ENCODE data around the gene CIART. TPM values are rescaled to one million over a fixed set of nuclear protein-coding genes. Genes with fewer than 3 reads are reported as not detected.

CIART gene
- total RNA-seq, 1 donor from 2014 or later: 9.2 TPM

DNA sequence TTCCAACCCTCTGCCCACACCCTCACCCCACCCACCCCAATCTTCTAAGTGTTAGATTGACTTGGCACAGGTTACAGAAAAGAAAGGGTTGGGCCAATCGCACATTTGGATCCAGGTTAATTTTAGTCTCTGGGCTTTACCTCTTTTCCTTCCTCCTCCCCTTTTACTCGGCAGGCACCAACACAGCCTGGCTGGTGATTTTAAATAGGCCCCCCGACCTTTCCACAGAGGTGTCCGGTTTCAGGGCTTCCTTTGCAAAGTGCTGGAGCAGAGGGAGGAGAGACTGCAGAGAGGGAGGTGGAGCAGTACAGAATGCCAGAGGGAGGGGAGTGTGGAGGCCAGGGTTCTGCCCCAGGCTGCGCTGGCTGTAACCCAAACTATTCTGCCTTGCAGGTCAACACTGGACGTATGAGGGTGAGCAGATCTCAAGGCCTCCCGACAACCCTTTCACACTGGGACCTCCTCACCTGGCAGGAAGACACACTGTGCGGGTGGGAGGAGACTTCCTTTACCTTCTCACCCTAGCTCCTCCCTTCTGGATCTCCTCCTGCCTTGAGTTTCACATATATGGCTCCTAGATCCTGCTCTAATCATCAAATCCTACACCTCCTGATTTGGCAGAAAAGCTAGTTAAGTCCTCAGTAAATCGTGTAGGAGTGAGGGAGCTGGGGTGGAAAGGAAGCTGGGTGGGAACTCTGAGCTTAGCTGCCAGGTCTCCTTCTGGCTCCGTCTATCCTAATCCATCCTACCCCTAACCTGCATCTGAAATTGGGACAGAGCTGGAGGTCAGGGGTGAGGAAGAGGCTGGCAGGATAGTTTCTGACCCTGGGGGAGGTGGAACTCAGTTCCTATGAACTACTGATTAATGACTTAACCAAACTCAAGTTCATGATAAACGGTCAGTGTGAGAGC lies 22.3 kb upstream of the CIART start:
- peak in 1 of 2 experiments; percentile 66 for DNase-seq (ENCODE audit: low spot score in 2 of 2, unreplicated experiment in 2 of 2)
- Mint-ChIP-seq H3K4me1 (peaks cover 54% of the 10 kb centered on the region), H3K36me3 (peaks cover 6% of the 10 kb centered on the region), H3K4me3 (peak overlapping the region; percentile 67), H3K27ac (peak overlapping the region; percentile 89), H3K27me3 (ENCODE audit: low read depth) (no peaks in the 10 kb centered on the region), H3K9me3 (no peaks in the 10 kb centered on the region)
- TF ChIP-seq, protein P1, sequence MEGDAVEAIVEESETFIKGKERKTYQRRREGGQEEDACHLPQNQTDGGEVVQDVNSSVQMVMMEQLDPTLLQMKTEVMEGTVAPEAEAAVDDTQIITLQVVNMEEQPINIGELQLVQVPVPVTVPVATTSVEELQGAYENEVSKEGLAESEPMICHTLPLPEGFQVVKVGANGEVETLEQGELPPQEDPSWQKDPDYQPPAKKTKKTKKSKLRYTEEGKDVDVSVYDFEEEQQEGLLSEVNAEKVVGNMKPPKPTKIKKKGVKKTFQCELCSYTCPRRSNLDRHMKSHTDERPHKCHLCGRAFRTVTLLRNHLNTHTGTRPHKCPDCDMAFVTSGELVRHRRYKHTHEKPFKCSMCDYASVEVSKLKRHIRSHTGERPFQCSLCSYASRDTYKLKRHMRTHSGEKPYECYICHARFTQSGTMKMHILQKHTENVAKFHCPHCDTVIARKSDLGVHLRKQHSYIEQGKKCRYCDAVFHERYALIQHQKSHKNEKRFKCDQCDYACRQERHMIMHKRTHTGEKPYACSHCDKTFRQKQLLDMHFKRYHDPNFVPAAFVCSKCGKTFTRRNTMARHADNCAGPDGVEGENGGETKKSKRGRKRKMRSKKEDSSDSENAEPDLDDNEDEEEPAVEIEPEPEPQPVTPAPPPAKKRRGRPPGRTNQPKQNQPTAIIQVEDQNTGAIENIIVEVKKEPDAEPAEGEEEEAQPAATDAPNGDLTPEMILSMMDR (IDR thresholded peaks at IDR 0.05; ENCODE audit: unreplicated experiment): no peak

GRCh38 chr1:150261367-150261766 lies 21.0 kb upstream of the CIART start:
- no peak overlapping the region for H3K27ac Mint-ChIP-seq
- DNase-seq (ENCODE audit: low spot score in 2 of 2, unreplicated experiment in 2 of 2): no peak
- H3K36me3 Mint-ChIP-seq: peaks cover 6% of the 10 kb centered on the region
- H3K27me3 Mint-ChIP-seq (ENCODE audit: low read depth): no peaks in the 10 kb centered on the region
- H3K4me1 Mint-ChIP-seq: peaks cover 43% of the 10 kb centered on the region
- H3K9me3 Mint-ChIP-seq: no peaks in the 10 kb centered on the region
- TF ChIP-seq, protein P1 (IDR thresholded peaks at IDR 0.05; ENCODE audit: unreplicated experiment): no peak
- H3K4me3 Mint-ChIP-seq: no peak overlapping the region

DNA sequence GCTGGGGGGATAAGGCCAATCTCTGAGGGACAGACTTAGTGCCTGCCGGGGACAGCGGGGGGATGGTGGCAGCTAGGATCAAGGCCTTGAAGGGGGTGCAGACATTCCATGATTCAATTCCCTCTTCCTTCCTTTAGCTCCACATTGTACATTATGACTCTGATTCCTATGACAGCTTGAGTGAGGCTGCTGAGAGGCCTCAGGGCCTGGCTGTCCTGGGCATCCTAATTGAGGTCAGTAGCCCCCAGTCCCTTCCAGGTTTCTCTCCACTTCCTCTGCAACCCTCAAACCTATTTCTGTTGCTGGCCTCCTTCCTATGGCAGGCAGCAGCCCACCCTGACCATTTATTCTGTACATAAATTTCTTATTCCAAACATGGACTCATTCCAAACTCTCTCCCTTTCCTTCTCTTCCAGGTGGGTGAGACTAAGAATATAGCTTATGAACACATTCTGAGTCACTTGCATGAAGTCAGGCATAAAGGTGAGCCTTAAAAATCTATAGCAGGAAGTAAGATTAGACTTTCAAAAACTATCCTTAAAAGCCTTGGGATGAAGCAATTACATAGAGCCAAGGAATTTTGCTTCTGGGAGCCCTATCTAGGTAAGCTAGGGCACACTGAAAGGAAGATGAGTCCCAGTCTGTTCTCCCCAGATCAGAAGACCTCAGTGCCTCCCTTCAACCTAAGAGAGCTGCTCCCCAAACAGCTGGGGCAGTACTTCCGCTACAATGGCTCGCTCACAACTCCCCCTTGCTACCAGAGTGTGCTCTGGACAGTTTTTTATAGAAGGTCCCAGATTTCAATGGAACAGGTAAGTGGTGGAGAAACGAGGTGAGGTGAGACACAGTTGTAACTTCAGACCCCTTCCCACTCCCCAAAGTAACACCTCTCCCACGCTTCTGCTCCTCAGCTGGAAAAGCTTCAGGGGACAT lies 19.7 kb upstream of the CIART start:
- TF ChIP-seq, protein P1 (IDR thresholded peaks at IDR 0.05; ENCODE audit: unreplicated experiment): no peak
- peaks cover 40% of the 10 kb centered on the region for H3K4me1 Mint-ChIP-seq
- H3K36me3 Mint-ChIP-seq: peaks cover 6% of the 10 kb centered on the region
- H3K9me3 Mint-ChIP-seq: no peaks in the 10 kb centered on the region
- no peak overlapping the region for H3K4me3 Mint-ChIP-seq
- DNase-seq (ENCODE audit: low spot score in 2 of 2, unreplicated experiment in 2 of 2): no peak
- no peaks in the 10 kb centered on the region for H3K27me3 Mint-ChIP-seq (ENCODE audit: low read depth)
- no peak overlapping the region for H3K27ac Mint-ChIP-seq

DNA sequence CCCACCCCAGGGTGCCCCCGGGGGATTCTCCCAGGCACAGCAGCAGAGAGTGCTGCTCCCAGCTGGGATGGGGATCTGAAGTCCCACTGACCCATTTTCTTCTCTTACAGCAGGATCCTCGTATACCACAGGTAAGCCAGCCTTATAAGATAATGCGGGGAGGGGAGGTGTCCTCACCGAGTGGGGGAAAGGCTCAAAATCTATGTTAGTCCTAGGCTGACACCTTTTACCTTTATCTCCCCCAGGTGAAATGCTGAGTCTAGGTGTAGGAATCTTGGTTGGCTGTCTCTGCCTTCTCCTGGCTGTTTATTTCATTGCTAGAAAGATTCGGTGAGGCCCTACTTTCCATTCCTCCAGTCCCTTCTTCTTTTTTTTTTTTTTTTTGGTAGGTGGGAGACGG lies 18.8 kb upstream of the CIART start:
- DNase-seq (ENCODE audit: low spot score in 2 of 2, unreplicated experiment in 2 of 2): no peak
- Mint-ChIP-seq H3K4me1 (peaks cover 38% of the 10 kb centered on the region), H3K27ac (no peak overlapping the region), H3K27me3 (ENCODE audit: low read depth) (no peaks in the 10 kb centered on the region), H3K36me3 (peaks cover 6% of the 10 kb centered on the region), H3K9me3 (no peaks in the 10 kb centered on the region), H3K4me3 (no peak overlapping the region)
- TF ChIP-seq, protein P1 (IDR thresholded peaks at IDR 0.05; ENCODE audit: unreplicated experiment): no peak

DNA sequence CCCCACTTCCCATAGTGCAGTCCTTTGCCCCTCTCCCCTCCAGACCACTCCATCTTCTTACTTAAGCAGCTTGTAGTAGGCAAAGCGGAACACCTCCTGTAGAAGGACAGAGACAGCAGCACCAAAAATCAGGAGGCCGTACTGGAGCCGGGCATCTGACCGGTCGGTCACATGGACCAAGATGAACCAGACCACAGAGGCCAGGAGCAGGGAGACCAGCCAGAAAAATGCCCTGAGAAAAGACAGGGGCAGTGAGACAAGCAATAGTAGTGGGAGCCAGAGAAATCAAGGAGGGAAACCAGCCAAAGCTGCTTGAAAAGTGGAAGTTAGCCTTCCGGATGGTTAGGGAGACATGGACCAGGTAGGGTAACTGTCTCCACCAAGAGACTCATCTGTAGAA lies 14.5 kb upstream of the CIART start:
- TF ChIP-seq, protein P1 (IDR thresholded peaks at IDR 0.05; ENCODE audit: unreplicated experiment): no peak
- Mint-ChIP-seq H3K9me3 (no peaks in the 10 kb centered on the region), H3K27me3 (ENCODE audit: low read depth) (no peaks in the 10 kb centered on the region), H3K4me1 (peaks cover 36% of the 10 kb centered on the region), H3K36me3 (peaks cover 6% of the 10 kb centered on the region), H3K4me3 (peak overlapping the region; percentile 91), H3K27ac (peak overlapping the region; percentile 97)
- DNase-seq (ENCODE audit: low spot score in 2 of 2, unreplicated experiment in 2 of 2): no peak
